SK-N-SH treated with all-trans-retinoic acid at 6 μM for 48 hours (cell line): Measurements from ENCODE around the gene NRXN3.

Source experiments
- ATAC-seq: fragments of 200-7000 bp; cut with Tn5 transposase; 3 replicates; pipeline ENCODE4 v1.9.1; 2020; ENCODE audit warnings: mild to moderate bottlenecking, moderate library complexity
- ARNTL ChIP-seq: fragments of 450-650 bp; formaldehyde crosslinking; IDR thresholded peaks from 2 replicates; pipeline ENCODE4 v1.5.0; 2020; ENCODE audit warnings: low read depth, mild to moderate bottlenecking, moderate library complexity, borderline replicate concordance
- CREB5 ChIP-seq: fragments of 250-450 bp; sonication (Bioruptor Pico); IDR thresholded peaks from 2 replicates; pipeline ENCODE4 v1.5.1; 2020; ENCODE audit warnings: low read depth, mild to moderate bottlenecking, moderate library complexity
- CSDC2 ChIP-seq: fragments of 250-450 bp; sonication (Bioruptor Pico); IDR thresholded peaks from 2 replicates; pipeline ENCODE4 v1.5.0; 2020; ENCODE audit warnings: mild to moderate bottlenecking, moderate library complexity
- CSRNP3 ChIP-seq: fragments of 250-450 bp; sonication (Bioruptor Pico); IDR thresholded peaks from 2 replicates; pipeline ENCODE4 v1.5.1; 2021; ENCODE audit warnings: mild to moderate bottlenecking, moderate library complexity
- ESRRG ChIP-seq: fragments of 250-450 bp; sonication (Bioruptor Pico); IDR thresholded peaks from 2 replicates; pipeline ENCODE4 v1.6.1; 2021; ENCODE audit warnings: mild to moderate bottlenecking
- GLIS3 ChIP-seq: fragments of 250-450 bp; sonication (Bioruptor Pico); IDR thresholded peaks from 2 replicates; pipeline ENCODE4 v1.5.0; 2020; ENCODE audit warnings: mild to moderate bottlenecking, moderate library complexity
- ISL1 ChIP-seq: fragments of 250-450 bp; sonication (Bioruptor Pico); IDR thresholded peaks from 2 replicates; pipeline ENCODE4 v2.1.2; 2022; ENCODE audit warnings: mild to moderate bottlenecking, moderate library complexity
- OSR1 ChIP-seq: fragments of 250-450 bp; sonication (Bioruptor Pico); IDR thresholded peaks from 2 replicates; pipeline ENCODE4 v1.8.0; 2022; ENCODE audit warnings: moderate library complexity, mild to moderate bottlenecking, inconsistent platforms
- PATZ1 ChIP-seq: fragments of 250-450 bp; sonication (Bioruptor Pico); IDR thresholded peaks from 2 replicates; pipeline ENCODE4 v1.8.0; 2020; ENCODE audit warnings: mild to moderate bottlenecking, moderate library complexity, borderline replicate concordance
- PPARA ChIP-seq: fragments of 250-450 bp; sonication (Bioruptor Pico); IDR thresholded peaks from 2 replicates; pipeline ENCODE4 v1.5.0; 2020; ENCODE audit warnings: mild to moderate bottlenecking, borderline replicate concordance
- RARB ChIP-seq: fragments of 250-450 bp; sonication (Bioruptor Pico); IDR thresholded peaks from 2 replicates; pipeline ENCODE4 v1.8.0; 2021; ENCODE audit warnings: mild to moderate bottlenecking, moderate library complexity
- SNAI2 ChIP-seq: fragments of 250-450 bp; sonication (Bioruptor Pico); IDR thresholded peaks from 2 replicates; pipeline ENCODE4 v1.5.0; 2020; ENCODE audit warnings: mild to moderate bottlenecking, moderate library complexity
- TCF4 ChIP-seq: fragments of 250-450 bp; sonication (Bioruptor Pico); IDR thresholded peaks from 2 replicates; pipeline ENCODE4 v1.8.0; 2021; ENCODE audit warnings: mild to moderate bottlenecking, moderate library complexity, borderline replicate concordance
- TOX ChIP-seq: fragments of 250-450 bp; sonication (Bioruptor Pico); IDR thresholded peaks from 2 replicates; pipeline ENCODE4 v1.8.0; 2021; ENCODE audit warnings: mild to moderate bottlenecking, moderate library complexity, borderline replicate concordance
- TSHZ2 ChIP-seq: fragments of 250-450 bp; sonication (Bioruptor Pico); IDR thresholded peaks from 2 replicates; pipeline ENCODE4 v1.5.0; 2020; ENCODE audit warnings: mild to moderate bottlenecking, moderate library complexity
- ZC3H10 ChIP-seq: fragments of 250-450 bp; sonication (Bioruptor Pico); IDR thresholded peaks from 2 replicates; pipeline ENCODE4 v1.5.1; 2021; ENCODE audit warnings: mild to moderate bottlenecking, moderate library complexity
- ZFP3 ChIP-seq: fragments of 250-450 bp; sonication (Bioruptor Pico); IDR thresholded peaks from 2 replicates; pipeline ENCODE4 v1.5.0; 2020; ENCODE audit warnings: mild to moderate bottlenecking, moderate library complexity
- ZFP30 ChIP-seq: fragments of 450-650 bp; formaldehyde crosslinking; IDR thresholded peaks from 2 replicates; pipeline ENCODE4 v1.5.0; 2022; ENCODE audit warnings: mild to moderate bottlenecking, moderate library complexity
- ZNF565 ChIP-seq: fragments of 450-650 bp; formaldehyde crosslinking; conservative IDR thresholded peaks from 2 replicates; pipeline ENCODE4 v1.5.0; 2020; ENCODE audit warnings: low read depth, mild to moderate bottlenecking, moderate library complexity
- ZNF70 ChIP-seq: fragments of 450-650 bp; formaldehyde crosslinking; IDR thresholded peaks from 2 replicates; pipeline ENCODE4 v1.5.0; 2020; ENCODE audit warnings: mild to moderate bottlenecking, moderate library complexity
- ZNF8 ChIP-seq: fragments of 450-650 bp; formaldehyde crosslinking; IDR thresholded peaks from 2 replicates; pipeline ENCODE4 v1.5.0; 2020; ENCODE audit warnings: mild to moderate bottlenecking, moderate library complexity
- TF ChIP-seq, protein P1 (sequence below): fragments of 250-450 bp; sonication (Bioruptor Pico); IDR thresholded peaks from 2 replicates; pipeline ENCODE4 v1.8.0; 2021; ENCODE audit warnings: low read depth, mild to moderate bottlenecking, moderate library complexity, borderline replicate concordance

The NRXN3 gene

DNA sequence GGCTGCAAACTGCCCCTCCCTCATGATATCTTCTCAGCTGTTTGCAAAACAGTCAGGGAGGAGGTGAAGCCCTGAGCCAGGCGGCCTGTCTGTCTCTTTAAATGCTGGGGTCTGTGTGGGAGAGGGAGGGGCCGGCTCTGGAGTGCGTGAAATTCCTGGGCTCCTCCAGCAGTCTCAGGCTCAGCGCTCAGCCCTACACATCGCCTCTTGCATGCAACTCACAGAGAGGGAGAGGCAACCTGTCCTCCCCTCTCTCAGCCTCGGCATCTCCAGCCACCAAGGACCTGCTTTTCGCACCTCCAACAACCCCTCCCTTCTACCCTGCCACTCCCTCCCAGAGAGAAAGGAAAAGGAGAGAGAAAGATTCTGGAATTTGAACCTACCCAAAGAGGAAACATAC is at the start of gene NRXN3:
TSS of gene NRXN3 (plus strand) at position 171 of the 400 bp plus-strand sequence. CDS start 72,721 bp downstream, outside the sequence.
- no peak for ATAC-seq
- no peak for TF ChIP-seq ZNF565 (CRISPR knock-in tag)
- TF ChIP-seq GLIS3 (CRISPR knock-in tag): no peak
- no peak for TF ChIP-seq ZNF70
- TF ChIP-seq OSR1 (CRISPR knock-in tag): no peak
- TF ChIP-seq PATZ1 (CRISPR knock-in tag): no peak
- no peak for TF ChIP-seq ESRRG
- TF ChIP-seq ISL1 (CRISPR knock-in tag): no peak
- no peak for TF ChIP-seq ZNF8 (CRISPR knock-in tag)
- no peak for TF ChIP-seq ZFP30 (CRISPR knock-in tag)
- TF ChIP-seq CSDC2 (CRISPR knock-in tag): no peak
- no peak for TF ChIP-seq TOX (CRISPR knock-in tag)
- no peak for TF ChIP-seq PPARA (CRISPR knock-in tag)
- TF ChIP-seq ZC3H10 (CRISPR knock-in tag): no peak
- no peak for TF ChIP-seq TSHZ2 (CRISPR knock-in tag)
- TF ChIP-seq ARNTL (CRISPR knock-in tag): no peak
- no peak for TF ChIP-seq SNAI2 (CRISPR knock-in tag)
- TF ChIP-seq CREB5 (CRISPR knock-in tag): no peak
- TF ChIP-seq, protein P1, sequence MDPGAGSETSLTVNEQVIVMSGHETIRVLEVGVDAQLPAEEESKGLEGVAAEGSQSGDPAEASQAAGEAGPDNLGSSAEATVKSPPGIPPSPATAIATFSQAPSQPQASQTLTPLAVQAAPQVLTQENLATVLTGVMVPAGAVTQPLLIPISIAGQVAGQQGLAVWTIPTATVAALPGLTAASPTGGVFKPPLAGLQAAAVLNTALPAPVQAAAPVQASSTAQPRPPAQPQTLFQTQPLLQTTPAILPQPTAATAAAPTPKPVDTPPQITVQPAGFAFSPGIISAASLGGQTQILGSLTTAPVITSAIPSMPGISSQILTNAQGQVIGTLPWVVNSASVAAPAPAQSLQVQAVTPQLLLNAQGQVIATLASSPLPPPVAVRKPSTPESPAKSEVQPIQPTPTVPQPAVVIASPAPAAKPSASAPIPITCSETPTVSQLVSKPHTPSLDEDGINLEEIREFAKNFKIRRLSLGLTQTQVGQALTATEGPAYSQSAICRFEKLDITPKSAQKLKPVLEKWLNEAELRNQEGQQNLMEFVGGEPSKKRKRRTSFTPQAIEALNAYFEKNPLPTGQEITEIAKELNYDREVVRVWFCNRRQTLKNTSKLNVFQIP (CRISPR knock-in tag): no peak

DNA sequence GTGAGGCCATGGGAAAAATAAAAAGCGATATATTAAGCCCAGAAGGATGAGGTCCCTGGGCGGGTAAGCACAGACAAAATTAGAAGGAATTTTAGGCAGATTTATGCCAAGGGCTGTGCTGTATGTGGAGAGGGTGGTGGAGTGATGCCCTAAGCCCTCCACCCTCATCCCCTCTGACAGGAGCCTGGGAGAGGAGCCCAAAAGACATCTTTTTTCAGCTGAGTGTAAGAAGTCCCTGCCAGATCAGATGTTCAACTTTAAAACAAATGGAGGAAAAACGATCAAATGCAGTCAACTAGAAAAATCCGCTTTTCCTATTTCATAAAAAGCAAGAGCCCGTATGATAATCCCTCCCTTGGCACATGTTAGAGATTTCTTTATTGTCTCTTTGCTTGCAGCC is 47.7 kb upstream of the NRXN3 start:
- TF ChIP-seq ESRRG: no peak
- no peak for ATAC-seq

GRCh38 chr14:78123650-78124253 is 46.4 kb upstream of the NRXN3 start:
- TF ChIP-seq GLIS3 (CRISPR knock-in tag) (no peak), CREB5 (CRISPR knock-in tag) (no peak), ZNF565 (CRISPR knock-in tag) (no peak), ZC3H10 (CRISPR knock-in tag) (no peak), TOX (CRISPR knock-in tag) (no peak), ZNF70 (no peak), ESRRG (no peak), CSRNP3 (no peak), RARB (CRISPR knock-in tag) (no peak), OSR1 (CRISPR knock-in tag) (no peak), CSDC2 (CRISPR knock-in tag) (no peak), TCF4 (CRISPR knock-in tag) (no peak), TSHZ2 (CRISPR knock-in tag) (no peak), ZNF8 (CRISPR knock-in tag) (no peak), ARNTL (CRISPR knock-in tag) (no peak), ZFP3 (no peak), PPARA (CRISPR knock-in tag) (no peak)

More at GRCh38 chr14:78123650-78124253, 46.4 kb upstream of the NRXN3 start:
- no peak for ATAC-seq
